Bronchial epithelial cell (primary cell): Measurements from ENCODE around the gene AS3MT. TPM values are rescaled to one million over a fixed set of nuclear protein-coding genes. Genes with fewer than 3 reads are reported as not detected.

Source experiments
- DNase-seq: peaks from one replicate; pipeline ENCODE4 v3.0.0-alpha.2; 2010; ENCODE audit warnings: low read depth
- FAIRE-seq: peaks from 2 replicates; lab custom pipeline; 2011; peaks lifted over from hg19 to GRCh38; lab: Jason Lieb, UNC
- H3K27me3 ChIP-seq: 2 replicates; pipeline ENCODE4 v1.5.1; 2011; ENCODE audit warnings: low read length; ENCODE audit not compliant: control insufficient read depth, insufficient read depth
- H3K36me3 ChIP-seq: 2 replicates; pipeline ENCODE4 v1.5.1; 2011; ENCODE audit warnings: low read length; ENCODE audit not compliant: control insufficient read depth, insufficient read depth
- H3K4me3 ChIP-seq: 2 replicates; pipeline ENCODE4 v1.5.1; 2011; ENCODE audit warnings: mild to moderate bottlenecking, low read depth, low read length, control low read depth
- CTCF ChIP-seq: IDR thresholded peaks from 2 replicates; pipeline ENCODE4 v1.5.1; 2011; ENCODE audit warnings: mild to moderate bottlenecking, moderate library complexity, low read length, control low read depth, inconsistent platforms; ENCODE audit not compliant: insufficient read depth, severe bottlenecking
- total RNA-seq: library from RNA; depleted of rRNA; stranded (reverse); fragments of >200 nt; gene quantifications from 2 replicates; pipeline ENCODE4 v1.2.1, GENCODE V29; 2014

Gene AS3MT
- total RNA-seq, 1 donor from 2014 or later, result 2.1 TPM

GRCh38 chr10:102917314-102917961 is 48.2 kb downstream of the AS3MT start:
- FAIRE-seq, result no peak

GRCh38 chr10:102917962-102918816 is 48.9 kb downstream of the AS3MT start, which contains the start of gene CNNM2:
TSS of gene CNNM2 (plus strand) at chr10:102918294. CDS start at chr10:102918481, 187 bp downstream.
- no peak for TF ChIP-seq CTCF
- peak within 1 kb of the TSS; percentile 96 for H3K4me3 ChIP-seq
- no peaks in the 10 kb centered on the region for H3K36me3 ChIP-seq
- H3K27me3 ChIP-seq, result peaks cover 7% of the 10 kb centered on the region
- DNase-seq (peak; percentile 99), FAIRE-seq (no peak)

More at GRCh38 chr10:102917314-102917961, 48.2 kb downstream of the AS3MT start:
- peaks cover 7% of the 10 kb centered on the region for H3K27me3 ChIP-seq
- DNase-seq, result peak; percentile 37
- TF ChIP-seq CTCF, result peak; percentile 99
- no peaks in the 10 kb centered on the region for H3K36me3 ChIP-seq
- H3K4me3 ChIP-seq, result peak overlapping the region; percentile 96

- H3K36me3 ChIP-seq, result no peaks in the 10 kb centered on the region
- H3K4me3 ChIP-seq, result peak overlapping the region; percentile 96
- DNase-seq (no peak), FAIRE-seq (no peak)
- peaks cover 7% of the 10 kb centered on the region for H3K27me3 ChIP-seq
- TF ChIP-seq CTCF, result no peak
Measured at GRCh38 chr10:102918817-102919245, 49.6 kb downstream of the AS3MT start.

- Histone ChIP-seq H3K27me3 (peaks cover 7% of the 10 kb centered on the region), H3K36me3 (no peaks in the 10 kb centered on the region), H3K4me3 (peak overlapping the region; percentile 96)
- no peak for DNase-seq
- TF ChIP-seq CTCF, result no peak
- no peak for FAIRE-seq
Measured at GRCh38 chr10:102919246-102919959, 50.1 kb downstream of the AS3MT start.

- FAIRE-seq (no peak), DNase-seq (no peak)
- H3K4me3 ChIP-seq, result no peak overlapping the region
Measured at GRCh38 chr10:102919992-102920739, 50.9 kb downstream of the AS3MT start.

More at GRCh38 chr10:102919992-102920739, 50.9 kb downstream of the AS3MT start:
- Histone ChIP-seq H3K27me3 (peaks cover 7% of the 10 kb centered on the region), H3K36me3 (no peaks in the 10 kb centered on the region)
- TF ChIP-seq CTCF, result no peak
